ENCODE data around the gene CMSS1. TPM values are rescaled to one million over a fixed set of nuclear protein-coding genes. Genes with fewer than 3 reads are reported as not detected.
A peak's percentile ranks its signal among the peaks of the same experiment; 100 is the strongest.

The CMSS1 gene
- polyA plus RNA-seq, 1 of the 3 experiments (the other 2 are of a cell fraction) = 9.1 TPM

GRCh38 chr3:99776516-99777209 is 41.0 kb upstream of the CMSS1 start:
- no peak for DNase-seq
- H3K9ac ChIP-seq = no peak overlapping the region
- no peak overlapping the region for H3K27ac ChIP-seq (ENCODE audit: low read depth in 2 of 2, low read length in 1 of 2)
- H3F3A ChIP-seq (replicated peaks; ENCODE audit: insufficient read depth) = peaks cover 4% of the 10 kb centered on the region
- H4K20me1 ChIP-seq (ENCODE audit: insufficient read depth) = no peaks in the 10 kb centered on the region
- H3K79me2 ChIP-seq (ENCODE audit: insufficient read depth) = no peaks in the 10 kb centered on the region
- no peaks in the 10 kb centered on the region for H3K27me3 ChIP-seq (ENCODE audit: insufficient read depth)
- 24% methylated on average over 5 of the region's 5 CpGs for WGBS (ENCODE audit: low lambda C conversion rate)
- 0 out of 2 replicates have a peak overlapping the region, but pooled peaks have one; percentile 16 for H3K4me2 ChIP-seq
- TF ChIP-seq REST (IDR thresholded peaks at IDR 0.05; ENCODE audit: low read depth, low read length) (no peak), YY1 (IDR thresholded peaks at IDR 0.05; ENCODE audit: low read depth) (no peak), SIN3A (IDR thresholded peaks at IDR 0.05; ENCODE audit: borderline replicate concordance, low read depth, low read length) (no peak), EP300 (IDR thresholded peaks at IDR 0.05; ENCODE audit: borderline replicate concordance in 1 of 2, low read depth in 1 of 2, low read length in 1 of 2) (0 out of 4 replicates have a peak, but pooled peaks of 1 of the 2 experiments have one; percentile 24), TCF12 (IDR thresholded peaks at IDR 0.05) (peak; percentile 50; the same call in 1 of the 2 replicates), EZH2phosphoT487 (IDR thresholded peaks at IDR 0.05; ENCODE audit: borderline replicate concordance, low read depth) (no peak), RXRA (IDR thresholded peaks at IDR 0.05; ENCODE audit: borderline replicate concordance, low read depth) (0 out of 2 replicates have a peak, but pooled peaks have one; percentile 15), JUND (IDR thresholded peaks at IDR 0.05) (no peak; the same call in 1 of the 2 replicates), ELF1 (IDR thresholded peaks at IDR 0.05) (no peak), USF2 (IDR thresholded peaks at IDR 0.05; ENCODE audit: borderline replicate concordance, low read depth, low read length) (no peak), USF1 (IDR thresholded peaks at IDR 0.05; ENCODE audit: borderline replicate concordance, low read depth) (no peak), POLR2AphosphoS5 (IDR thresholded peaks at IDR 0.05; ENCODE audit: low read depth, low read length) (no peak), CTCF (IDR thresholded peaks at IDR 0.05) (no peak), MEF2A (IDR thresholded peaks at IDR 0.05; ENCODE audit: borderline replicate concordance, low read depth) (no peak), RFX5 (IDR thresholded peaks at IDR 0.05; ENCODE audit: low read length) (no peak), NRF1 (IDR thresholded peaks at IDR 0.05; ENCODE audit: low read depth, low read length) (no peak), NFIC (IDR thresholded peaks at IDR 0.05; ENCODE audit: borderline replicate concordance) (peak; percentile 63), TEAD4 (IDR thresholded peaks at IDR 0.05; ENCODE audit: borderline replicate concordance, insufficient read depth) (no peak), FOSL2 (IDR thresholded peaks at IDR 0.05; ENCODE audit: borderline replicate concordance, low read depth) (peak; percentile 17; the same call in 1 of the 2 replicates)
- ChIA-PET CTCF (interaction anchor here (0.7 to 1.7 kb wide), 4 partner anchors 13 to 74 kb away, joined by 3 to 7 read pairs (median 4); no protein-coding TSS in a partner anchor), POLR2A (no interaction called here)
- no peak overlapping the region; the same call in 1 of the 2 replicates for H2AFZ ChIP-seq (ENCODE audit: low read depth)
- H3K4me1 ChIP-seq (ENCODE audit: control insufficient read depth in 1 of 2, insufficient read depth in 2 of 2, low read depth in 1 of 2, low read length in 1 of 2) = peaks cover 0 to 18% of the 10 kb centered on the region in 2 experiments; a peak in 1 of 4 replicates
- no peaks in the 10 kb centered on the region for H3K9me2 ChIP-seq
- H3K4me3 ChIP-seq (ENCODE audit: low read depth in 2 of 2, low read length in 1 of 2) = no peak overlapping the region
- H3K36me3 ChIP-seq (replicated peaks in 1 of 2; ENCODE audit: control insufficient read depth in 1 of 2, insufficient read depth in 2 of 2, low read length in 1 of 2) = no peaks in the 10 kb centered on the region
- no peaks in the 10 kb centered on the region for H3K9me3 ChIP-seq

All from SK-N-SH (cell line).